ENCODE results near the gene LGALS16. TPM values are rescaled to one million over a fixed set of nuclear protein-coding genes. Genes with fewer than 3 reads are reported as not detected.

Gene LGALS16
- total RNA-seq, 5 donors from 2014 or later (not counting 1 experiment from before 2014, with no cell fraction given), result not detected

DNA sequence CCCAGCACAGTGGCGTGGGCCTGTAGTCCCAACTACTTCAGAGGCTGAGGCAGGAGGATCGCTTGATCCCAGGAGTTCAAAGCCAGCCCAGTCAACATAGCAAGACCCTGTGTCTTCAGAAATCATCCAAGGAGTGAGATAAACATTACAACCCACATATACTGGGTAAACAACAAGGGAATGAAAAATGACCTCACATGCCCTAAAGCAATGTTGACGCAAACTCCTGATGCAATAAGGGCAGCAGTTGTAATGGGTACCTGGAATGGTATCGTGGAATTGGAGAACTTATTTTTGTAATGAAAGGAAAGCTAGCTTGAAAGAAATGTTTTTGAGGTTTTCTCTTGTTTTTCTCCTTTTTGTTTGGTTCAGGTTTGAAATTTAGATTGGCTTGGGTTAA, 24.5 kb upstream of the LGALS16 start:
- 64% methylated on average over 3 of the region's 4 CpGs for WGBS (ENCODE audit: insufficient coverage)
- no peak for ATAC-seq (replicated peaks in 1 of 4)

DNA sequence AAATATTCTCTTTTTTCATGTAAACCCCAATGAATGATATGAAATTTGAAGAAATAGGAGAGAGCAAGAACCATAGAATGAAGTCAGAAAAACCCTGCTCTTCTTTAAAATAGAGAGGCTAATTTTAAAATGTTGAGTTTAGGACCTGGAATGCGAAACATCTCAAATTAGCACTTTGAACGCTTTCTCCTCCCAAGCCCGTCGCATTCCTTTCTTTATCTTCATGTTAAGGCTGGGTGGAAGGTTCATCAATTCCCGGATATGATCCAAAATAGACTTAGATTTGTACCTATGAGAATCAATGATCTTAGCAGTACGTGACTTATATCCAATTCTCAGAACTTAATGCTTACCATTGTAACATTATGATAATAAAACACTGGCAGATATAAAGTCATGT, 24.1 kb upstream of the LGALS16 start:
- peaks cover 34 to 37% of the 10 kb centered on the region in 2 donors for H3K27me3 Mint-ChIP-seq
- ATAC-seq (replicated peaks in 1 of 4) (no peak), DNase-seq (no peak)
- peaks cover 0 to 3% (median 0%) of the 10 kb centered on the region in 3 donors for H3K9me3 Mint-ChIP-seq
- Histone ChIP-seq H3K4me3 (ENCODE audit: control insufficient read depth in 1 of 2, extremely low read depth in 1 of 2, low read length in 1 of 2) (no peak overlapping the region), H3K27me3 (replicated peaks in 1 of 2; ENCODE audit: control insufficient read depth in 2 of 2, extremely low read depth in 1 of 2, insufficient read depth in 2 of 2, low read length in 1 of 2) (peaks cover 0 to 3% of the 10 kb centered on the region in 2 experiments), H3K4me1 (ENCODE audit: control insufficient read depth in 1 of 2, extremely low read depth in 1 of 2, insufficient read depth in 2 of 2, low read length in 2 of 2) (no peaks in the 10 kb centered on the region), H3K36me3 (ENCODE audit: control insufficient read depth in 2 of 2, extremely low read depth in 1 of 2, insufficient read depth in 1 of 2, low read length in 1 of 2) (no peaks in the 10 kb centered on the region), H3K9me3 (no peaks in the 10 kb centered on the region), H3K27ac (ENCODE audit: low read length) (no peak overlapping the region)
- H3K36me3 Mint-ChIP-seq, result no peaks in the 10 kb centered on the region
- CTCF ChIA-PET, result no interaction called here
- WGBS (ENCODE audit: insufficient coverage), result no CpG with 5 or more reads among the region's 6 CpGs
- no peak overlapping the region for H3K4me3 Mint-ChIP-seq
- no peaks in the 10 kb centered on the region for H3K4me1 Mint-ChIP-seq
- POLR2A ChIA-PET, result no interaction called here
- H3K27ac Mint-ChIP-seq, result no peak overlapping the region

More for the DNA sequence above, 24.5 kb upstream of the LGALS16 start:
- POLR2A ChIA-PET, result no interaction called here
- H3K9me3 ChIP-seq, result no peaks in the 10 kb centered on the region
- no peak overlapping the region for H3K27ac ChIP-seq (ENCODE audit: low read length)
- Mint-ChIP-seq H3K9me3 (peaks cover 0 to 3% (median 0%) of the 10 kb centered on the region in 3 donors), H3K27ac (no peak overlapping the region), H3K4me3 (no peak overlapping the region), H3K4me1 (no peaks in the 10 kb centered on the region), H3K27me3 (peaks cover 34 to 36% of the 10 kb centered on the region in 2 donors), H3K36me3 (no peaks in the 10 kb centered on the region)
- H3K27me3 ChIP-seq (replicated peaks in 1 of 2; ENCODE audit: control insufficient read depth in 2 of 2, extremely low read depth in 1 of 2, insufficient read depth in 2 of 2, low read length in 1 of 2), result peaks cover 0 to 3% of the 10 kb centered on the region in 2 experiments
- no peaks in the 10 kb centered on the region for H3K36me3 ChIP-seq (ENCODE audit: control insufficient read depth in 2 of 2, extremely low read depth in 1 of 2, insufficient read depth in 1 of 2, low read length in 1 of 2)
- CTCF ChIA-PET, result no interaction called here
- no peak overlapping the region for H3K4me3 ChIP-seq (ENCODE audit: control insufficient read depth in 1 of 2, extremely low read depth in 1 of 2, low read length in 1 of 2)
- no peaks in the 10 kb centered on the region for H3K4me1 ChIP-seq (ENCODE audit: control insufficient read depth in 1 of 2, extremely low read depth in 1 of 2, insufficient read depth in 2 of 2, low read length in 2 of 2)
- no peak for DNase-seq

DNA sequence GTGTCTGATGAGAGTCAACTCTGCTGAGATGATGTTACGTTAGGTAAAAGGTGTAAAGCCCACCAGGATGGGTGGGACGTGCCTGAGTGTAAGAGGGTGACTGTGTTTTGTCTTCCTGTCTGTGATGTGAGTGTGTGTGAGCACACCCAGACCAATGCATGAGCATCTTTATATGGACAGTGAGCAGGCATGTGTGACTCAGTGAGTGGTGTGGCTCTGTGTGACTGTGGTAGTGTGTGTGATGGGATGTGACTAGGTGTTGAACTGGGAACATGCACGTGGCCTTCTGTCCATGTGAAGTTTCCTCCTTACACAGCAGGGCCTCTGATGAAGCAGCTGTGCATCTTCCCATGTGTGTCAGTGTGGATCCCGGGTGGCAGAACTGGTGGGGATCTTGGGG, 17.8 kb upstream of the LGALS16 start:
- ChIA-PET CTCF (no interaction called here), POLR2A (no interaction called here)
- WGBS (ENCODE audit: insufficient coverage), result 62% methylated on average over 3 of the region's 4 CpGs
- no peaks in the 10 kb centered on the region for H3K36me3 ChIP-seq (ENCODE audit: control insufficient read depth in 2 of 2, extremely low read depth in 1 of 2, insufficient read depth in 1 of 2, low read length in 1 of 2)
- no peak for DNase-seq
- no peaks in the 10 kb centered on the region for H3K4me1 Mint-ChIP-seq
- no peaks in the 10 kb centered on the region for H3K36me3 Mint-ChIP-seq
- peaks cover 73 to 81% of the 10 kb centered on the region in 2 donors for H3K27me3 Mint-ChIP-seq
- no peak overlapping the region for H3K4me3 ChIP-seq (ENCODE audit: control insufficient read depth in 1 of 2, extremely low read depth in 1 of 2, low read length in 1 of 2)
- no peak overlapping the region for H3K4me3 Mint-ChIP-seq
- no peak for ATAC-seq (replicated peaks in 1 of 4)
- peaks cover 0 to 3% (median 0%) of the 10 kb centered on the region in 3 donors for H3K9me3 Mint-ChIP-seq
- no peak overlapping the region for H3K27ac Mint-ChIP-seq
- H3K27ac ChIP-seq (ENCODE audit: low read length), result no peak overlapping the region
- no peaks in the 10 kb centered on the region for H3K9me3 ChIP-seq
- no peaks in the 10 kb centered on the region for H3K4me1 ChIP-seq (ENCODE audit: control insufficient read depth in 1 of 2, extremely low read depth in 1 of 2, insufficient read depth in 2 of 2, low read length in 2 of 2)
- H3K27me3 ChIP-seq (replicated peaks in 1 of 2; ENCODE audit: control insufficient read depth in 2 of 2, extremely low read depth in 1 of 2, insufficient read depth in 2 of 2, low read length in 1 of 2), result peaks cover 3 to 29% of the 10 kb centered on the region in 2 experiments

GRCh38 chr19:39641773-39642172, 13.9 kb upstream of the LGALS16 start:
- DNase-seq, result no peak
- Mint-ChIP-seq H3K9me3 (peaks cover 0 to 6% (median 0%) of the 10 kb centered on the region in 3 donors), H3K4me3 (no peak overlapping the region), H3K36me3 (no peaks in the 10 kb centered on the region), H3K27me3 (peaks cover 71 to 80% of the 10 kb centered on the region in 2 donors), H3K4me1 (no peaks in the 10 kb centered on the region), H3K27ac (no peak overlapping the region)
- ChIA-PET CTCF (no interaction called here), POLR2A (no interaction called here)
- no peak for ATAC-seq (replicated peaks in 1 of 4)
- Histone ChIP-seq H3K27ac (ENCODE audit: low read length) (no peak overlapping the region), H3K9me3 (no peaks in the 10 kb centered on the region), H3K27me3 (replicated peaks in 1 of 2; ENCODE audit: control insufficient read depth in 2 of 2, extremely low read depth in 1 of 2, insufficient read depth in 2 of 2, low read length in 1 of 2) (peaks cover 3 to 35% of the 10 kb centered on the region in 2 experiments), H3K4me1 (ENCODE audit: control insufficient read depth in 1 of 2, extremely low read depth in 1 of 2, insufficient read depth in 2 of 2, low read length in 2 of 2) (no peaks in the 10 kb centered on the region), H3K36me3 (ENCODE audit: control insufficient read depth in 2 of 2, extremely low read depth in 1 of 2, insufficient read depth in 1 of 2, low read length in 1 of 2) (no peaks in the 10 kb centered on the region), H3K4me3 (ENCODE audit: control insufficient read depth in 1 of 2, extremely low read depth in 1 of 2, low read length in 1 of 2) (no peak overlapping the region)
- WGBS (ENCODE audit: insufficient coverage), result no CpG with 5 or more reads among the region's 1 CpG

DNA sequence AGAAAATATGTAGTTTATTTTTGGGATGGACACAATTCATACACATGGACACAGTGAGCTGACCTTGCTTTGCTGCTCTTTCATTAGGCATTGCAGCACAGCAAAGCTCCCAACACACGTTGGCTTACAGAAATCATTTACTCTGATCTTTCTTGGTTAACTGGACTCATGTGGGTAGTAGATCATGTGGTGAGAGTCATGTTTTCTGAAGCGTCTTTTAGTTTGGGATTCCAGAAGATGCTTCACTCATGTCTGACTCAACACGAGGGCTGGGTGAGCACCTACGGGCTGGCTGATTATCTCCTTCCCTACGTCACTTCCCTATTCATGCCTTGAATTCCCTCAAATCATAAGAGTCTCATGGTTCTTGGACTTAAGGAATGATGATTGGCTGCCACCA, 12.1 kb upstream of the LGALS16 start:
- Mint-ChIP-seq H3K4me1 (no peaks in the 10 kb centered on the region), H3K27me3 (peaks cover 64 to 73% of the 10 kb centered on the region in 2 donors), H3K9me3 (peaks cover 0 to 6% (median 0%) of the 10 kb centered on the region in 3 donors), H3K36me3 (no peaks in the 10 kb centered on the region), H3K27ac (no peak overlapping the region), H3K4me3 (no peak overlapping the region)
- H3K27ac ChIP-seq (ENCODE audit: low read length), result no peak overlapping the region
- H3K36me3 ChIP-seq (ENCODE audit: control insufficient read depth in 2 of 2, extremely low read depth in 1 of 2, insufficient read depth in 1 of 2, low read length in 1 of 2), result no peaks in the 10 kb centered on the region
- ChIA-PET POLR2A (no interaction called here), CTCF (no interaction called here)
- 50% methylated on average over 1 of the region's 5 CpGs for WGBS (ENCODE audit: insufficient coverage)
- no peak overlapping the region for H3K4me3 ChIP-seq (ENCODE audit: control insufficient read depth in 1 of 2, extremely low read depth in 1 of 2, low read length in 1 of 2)
- DNase-seq, result no peak
- H3K27me3 ChIP-seq (replicated peaks in 1 of 2; ENCODE audit: control insufficient read depth in 2 of 2, extremely low read depth in 1 of 2, insufficient read depth in 2 of 2, low read length in 1 of 2), result peaks cover 0 to 31% of the 10 kb centered on the region in 2 experiments
- no peaks in the 10 kb centered on the region for H3K4me1 ChIP-seq (ENCODE audit: control insufficient read depth in 1 of 2, extremely low read depth in 1 of 2, insufficient read depth in 2 of 2, low read length in 2 of 2)
- no peaks in the 10 kb centered on the region for H3K9me3 ChIP-seq
- no peak for ATAC-seq (replicated peaks in 1 of 4)

DNA sequence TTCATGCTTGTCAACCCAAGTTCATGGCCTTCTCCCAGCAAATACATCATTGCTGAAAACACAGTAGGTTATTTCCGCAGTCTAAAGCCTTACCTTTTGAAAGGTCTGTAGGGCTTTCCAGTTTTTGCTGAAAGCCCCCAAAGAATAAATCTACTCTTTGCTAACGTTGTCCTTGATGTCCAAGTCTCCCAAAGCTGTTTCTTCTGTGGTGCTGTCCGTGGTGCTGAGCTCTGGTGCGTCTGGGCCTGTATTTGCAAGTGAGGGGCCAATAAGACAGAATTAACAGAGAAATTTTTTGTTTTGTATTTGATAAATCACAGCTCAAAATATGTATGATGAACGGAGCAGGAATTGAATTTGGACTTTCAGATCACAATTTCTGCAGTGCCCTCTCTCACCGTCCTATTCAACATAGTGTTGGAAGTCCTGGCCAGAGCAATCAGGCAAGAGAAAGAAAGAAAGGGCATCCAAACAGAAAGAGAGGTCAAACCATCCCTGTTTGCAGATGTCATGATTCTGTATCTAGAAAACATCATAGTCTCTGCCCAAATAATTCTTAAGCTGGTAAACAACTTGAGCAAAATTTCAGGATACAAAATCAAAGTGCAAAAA, 9.8 kb upstream of the LGALS16 start:
- Histone ChIP-seq H3K27ac (ENCODE audit: low read length) (no peak overlapping the region), H3K9me3 (no peaks in the 10 kb centered on the region), H3K4me1 (ENCODE audit: control insufficient read depth in 1 of 2, extremely low read depth in 1 of 2, insufficient read depth in 2 of 2, low read length in 2 of 2) (no peaks in the 10 kb centered on the region), H3K27me3 (replicated peaks in 1 of 2; ENCODE audit: control insufficient read depth in 2 of 2, extremely low read depth in 1 of 2, insufficient read depth in 2 of 2, low read length in 1 of 2) (peaks cover 0 to 21% of the 10 kb centered on the region in 2 experiments), H3K36me3 (ENCODE audit: control insufficient read depth in 2 of 2, extremely low read depth in 1 of 2, insufficient read depth in 1 of 2, low read length in 1 of 2) (no peaks in the 10 kb centered on the region), H3K4me3 (ENCODE audit: control insufficient read depth in 1 of 2, extremely low read depth in 1 of 2, low read length in 1 of 2) (no peak overlapping the region)
- Mint-ChIP-seq H3K9me3 (peaks cover 0 to 12% (median 0%) of the 10 kb centered on the region in 3 donors), H3K4me1 (no peaks in the 10 kb centered on the region), H3K27ac (no peak overlapping the region), H3K27me3 (peaks cover 65 to 74% of the 10 kb centered on the region in 2 donors), H3K36me3 (no peaks in the 10 kb centered on the region), H3K4me3 (no peak overlapping the region)
- ATAC-seq (replicated peaks in 1 of 4) (no peak), DNase-seq (peak in 3 of 35 experiments; percentile 2 to 9 (median 5))
- WGBS (ENCODE audit: insufficient coverage), result no CpG with 5 or more reads among the region's 6 CpGs
- ChIA-PET CTCF (no interaction called here), POLR2A (no interaction called here)

Measured in T-cell (primary cell).